Measurements from ENCODE around the gene PDSS2. TPM values are rescaled to one million over a fixed set of nuclear protein-coding genes. Genes with fewer than 3 reads are reported as not detected.

PDSS2 gene
- total and polyA plus RNA-seq, 2 of the 8 experiments (the other 6 are each of a cell fraction or from before 2014, with no cell fraction given): 10.7 to 16.1 TPM

GRCh38 chr6:107122748-107123147, 336.6 kb downstream of the PDSS2 start:
- Histone ChIP-seq H3K4me2 (ENCODE audit: insufficient read depth in 1 of 2, low read depth in 2 of 2, low read length in 2 of 2) (no peak overlapping the region), H3K56ac (replicated peaks; ENCODE audit: insufficient read length, low read depth, low read length) (no peak overlapping the region), H3K27me3 (replicated peaks in 1 of 4; ENCODE audit: control insufficient read depth in 3 of 4, extremely low read depth in 1 of 4, insufficient read depth in 3 of 4, low read length in 3 of 4) (no peaks in the 10 kb centered on the region), H4K91ac (replicated peaks; ENCODE audit: insufficient read length, low read length) (no peak overlapping the region), H2BK5ac (ENCODE audit: low read depth, low read length) (no peak overlapping the region), H3K9ac (replicated peaks in 1 of 4; ENCODE audit: extremely low read depth in 1 of 4, low read depth in 3 of 4, low read length in 3 of 4) (no peak overlapping the region), H3K9me3 (ENCODE audit: insufficient read depth in 2 of 2, low read depth in 1 of 2, low read length in 1 of 2) (no peaks in the 10 kb centered on the region), H2AFZ (ENCODE audit: low read length) (no peak overlapping the region), H3K79me1 (ENCODE audit: low read depth, low read length) (no peaks in the 10 kb centered on the region), H2BK12ac (ENCODE audit: low read depth, low read length) (no peak overlapping the region), H4K5ac (ENCODE audit: insufficient read length, low read depth, low read length) (no peak overlapping the region), H2BK20ac (ENCODE audit: low read length) (no peak overlapping the region; the same call in 1 of the 2 replicates), H3K79me2 (ENCODE audit: control insufficient read depth in 1 of 2, insufficient read depth in 2 of 2, low read length in 2 of 2) (no peaks in the 10 kb centered on the region), H3K14ac (ENCODE audit: insufficient read length) (no peak overlapping the region), H3K18ac (ENCODE audit: extremely low read depth, low read length) (no peak overlapping the region), H3K4me1 (replicated peaks in 1 of 4; ENCODE audit: control insufficient read depth in 3 of 4, insufficient read depth in 4 of 4, low read length in 3 of 4) (peaks cover 6 to 15% (median 11%) of the 10 kb centered on the region in 4 experiments; a peak in 6 of 7 replicates), H4K20me1 (replicated peaks in 1 of 2; ENCODE audit: control insufficient read depth in 1 of 2, insufficient read depth in 2 of 2, low read length in 2 of 2) (no peaks in the 10 kb centered on the region), H3K27ac (ENCODE audit: low read depth, low read length) (no peak overlapping the region), H4K8ac (ENCODE audit: extremely low read depth, insufficient read depth, low read length) (no peak overlapping the region), H3K23ac (ENCODE audit: insufficient read length) (no peak overlapping the region), H3K4me3 (ENCODE audit: extremely low read depth in 1 of 4, insufficient read depth in 2 of 4, low read depth in 3 of 4, low read length in 4 of 4) (no peak overlapping the region), H2BK120ac (replicated peaks; ENCODE audit: low read depth, low read length) (no peak overlapping the region), H2AK5ac (ENCODE audit: low read depth, low read length) (no peak overlapping the region), H3K36me3 (ENCODE audit: control insufficient read depth in 2 of 4, insufficient read depth in 4 of 4, low read length in 3 of 4) (no peaks in the 10 kb centered on the region), H3K4ac (replicated peaks; ENCODE audit: insufficient read length, low read depth, low read length) (no peak overlapping the region), H2BK15ac (ENCODE audit: low read length) (0 out of 2 replicates have a peak overlapping the region, but pooled peaks have one; percentile 10), H3K23me2 (ENCODE audit: low read depth, low read length) (no peaks in the 10 kb centered on the region)
- POLR2A ChIA-PET (ENCODE audit: partially characterized antibody): interaction anchor here (1.2 kb wide), 1 partner anchor 337 kb away, joined by 3 read pairs; the partner anchor contains the start of gene PDSS2
- CTCF ChIA-PET (ENCODE audit: partially characterized antibody): interaction anchor here (0.6 to 3.6 kb wide), 2 partner anchors 10 to 23 kb away, joined by 3 to 16 read pairs; no protein-coding TSS in a partner anchor
- FAIRE-seq: no peak
- DNase-seq (ENCODE audit: low read depth in 1 of 2, low spot score in 2 of 2): no peak
- TF ChIP-seq ASH2L (IDR thresholded peaks at IDR 0.05; ENCODE audit: low read length): no peak
- TF ChIP-seq TEAD4 (IDR thresholded peaks at IDR 0.05; ENCODE audit: low read depth, low read length): no peak
- no peak for TF ChIP-seq POLR2AphosphoS5 (IDR thresholded peaks at IDR 0.05; ENCODE audit: low read depth, low read length)
- 94% methylated on average over 4 of the region's 4 CpGs; no CpG with 5 or more reads in 1 of the 2 experiments for WGBS, 2 experiments (ENCODE audit: extremely low coverage in 1 of 2, insufficient coverage in 1 of 2, insufficient read length in 1 of 2, insufficient replicate concordance in 2 of 2, low coverage in 1 of 2, low lambda C conversion rate in 2 of 2, missing lambda C conversion rate in 1 of 2)
